ENCODE measurements around the gene CAPN12. TPM values are rescaled to one million over a fixed set of nuclear protein-coding genes. Genes with fewer than 3 reads are reported as not detected.
A peak's percentile ranks its signal among the peaks of the same experiment; 100 is the strongest.
"Not testable (repeated sequence)": the region's sequence is repeated elsewhere in the genome, so short reads cannot be mapped to it uniquely, and the experiment has no call there.

Gene CAPN12
- polyA plus RNA-seq, 1 donor (not counting 4 experiments of a cell fraction or from before 2014, with no cell fraction given) = 5.6 TPM

DNA sequence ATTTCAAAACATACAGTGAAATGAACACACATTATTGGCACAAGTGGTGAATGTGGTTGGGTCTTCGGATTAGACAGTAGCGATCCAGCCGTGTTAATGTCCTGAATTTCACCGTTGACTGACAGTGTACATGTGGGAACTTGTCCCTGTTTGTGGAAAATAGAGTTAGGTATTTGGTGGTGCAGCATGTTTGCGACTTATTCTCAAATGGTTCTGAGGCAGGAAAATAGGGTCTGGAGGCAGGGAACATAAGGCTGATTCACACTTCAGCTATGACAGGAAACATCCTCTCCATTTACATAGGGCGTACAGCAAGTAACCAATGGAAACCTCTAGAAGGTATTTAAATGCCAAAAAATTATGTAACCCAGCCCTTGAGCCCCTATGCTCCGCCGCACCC, 48.9 kb upstream of the CAPN12 start:
- peak; percentile 97 for FAIRE-seq
- peak; percentile 88 for DNase-seq (ENCODE audit: low read depth, low spot score)
- H4K20me1 ChIP-seq (ENCODE audit: control insufficient read depth, extremely low read depth, insufficient read depth, low read length) = no peaks in the 10 kb centered on the region
- peak overlapping the region; percentile 92 for H3K27ac ChIP-seq (ENCODE audit: control insufficient read depth, insufficient read depth, low read length)
- H3K36me3 ChIP-seq (ENCODE audit: control insufficient read depth in 2 of 2, extremely low read depth in 1 of 2, insufficient read depth in 2 of 2, low read length in 2 of 2) = no peaks in the 10 kb centered on the region
- no peak overlapping the region for H2AFZ ChIP-seq (ENCODE audit: control insufficient read depth, low read length)
- H3K4me3 ChIP-seq (ENCODE audit: control insufficient read depth in 2 of 3, extremely low read depth in 1 of 3, insufficient read depth in 2 of 3, low read depth in 1 of 3, low read length in 3 of 3) = peak overlapping the region in 1 of 3 experiments; percentile 21
- peak overlapping the region; percentile 77 for H3K4me2 ChIP-seq (ENCODE audit: control insufficient read depth, extremely low read depth, insufficient read depth, low read depth, low read length)
- dilution Hi-C loops (cut with MboI; ENCODE audit: extremely low pct_ligation_motif_present, low sequenced_read_pairs) = no loop called here
- no peaks in the 10 kb centered on the region for H3K9me1 ChIP-seq (ENCODE audit: control insufficient read depth, extremely low read depth, insufficient read depth, low read length)
- peaks cover 1% of the 10 kb centered on the region for H3K79me2 ChIP-seq (ENCODE audit: control insufficient read depth, insufficient read depth, low read length)
- H3K27me3 ChIP-seq (ENCODE audit: control insufficient read depth, extremely low read depth, insufficient read depth, low read length) = no peaks in the 10 kb centered on the region
- H3K9me3 ChIP-seq (ENCODE audit: control insufficient read depth, low read depth, low read length) = no peaks in the 10 kb centered on the region
- peaks cover 26% of the 10 kb centered on the region for H3K4me1 ChIP-seq (ENCODE audit: control insufficient read depth, extremely low read depth, insufficient read depth, low read length)
- H3K9ac ChIP-seq (ENCODE audit: control insufficient read depth, extremely low read depth, insufficient read depth, low read length) = peak overlapping the region; percentile 76
- TF ChIP-seq, protein P1, sequence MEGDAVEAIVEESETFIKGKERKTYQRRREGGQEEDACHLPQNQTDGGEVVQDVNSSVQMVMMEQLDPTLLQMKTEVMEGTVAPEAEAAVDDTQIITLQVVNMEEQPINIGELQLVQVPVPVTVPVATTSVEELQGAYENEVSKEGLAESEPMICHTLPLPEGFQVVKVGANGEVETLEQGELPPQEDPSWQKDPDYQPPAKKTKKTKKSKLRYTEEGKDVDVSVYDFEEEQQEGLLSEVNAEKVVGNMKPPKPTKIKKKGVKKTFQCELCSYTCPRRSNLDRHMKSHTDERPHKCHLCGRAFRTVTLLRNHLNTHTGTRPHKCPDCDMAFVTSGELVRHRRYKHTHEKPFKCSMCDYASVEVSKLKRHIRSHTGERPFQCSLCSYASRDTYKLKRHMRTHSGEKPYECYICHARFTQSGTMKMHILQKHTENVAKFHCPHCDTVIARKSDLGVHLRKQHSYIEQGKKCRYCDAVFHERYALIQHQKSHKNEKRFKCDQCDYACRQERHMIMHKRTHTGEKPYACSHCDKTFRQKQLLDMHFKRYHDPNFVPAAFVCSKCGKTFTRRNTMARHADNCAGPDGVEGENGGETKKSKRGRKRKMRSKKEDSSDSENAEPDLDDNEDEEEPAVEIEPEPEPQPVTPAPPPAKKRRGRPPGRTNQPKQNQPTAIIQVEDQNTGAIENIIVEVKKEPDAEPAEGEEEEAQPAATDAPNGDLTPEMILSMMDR (optimal IDR thresholded peaks at IDR 0.05 in 1 of 3, IDR thresholded peaks at IDR 0.05 in 1 of 3, conservative IDR thresholded peaks at IDR 0.05 in 1 of 3; ENCODE audit: extremely low read depth in 1 of 3, insufficient read depth in 2 of 3, low read length in 3 of 3) = no peak
- no peak for TF ChIP-seq EZH2 (IDR thresholded peaks at IDR 0.05; ENCODE audit: low read length)

DNA sequence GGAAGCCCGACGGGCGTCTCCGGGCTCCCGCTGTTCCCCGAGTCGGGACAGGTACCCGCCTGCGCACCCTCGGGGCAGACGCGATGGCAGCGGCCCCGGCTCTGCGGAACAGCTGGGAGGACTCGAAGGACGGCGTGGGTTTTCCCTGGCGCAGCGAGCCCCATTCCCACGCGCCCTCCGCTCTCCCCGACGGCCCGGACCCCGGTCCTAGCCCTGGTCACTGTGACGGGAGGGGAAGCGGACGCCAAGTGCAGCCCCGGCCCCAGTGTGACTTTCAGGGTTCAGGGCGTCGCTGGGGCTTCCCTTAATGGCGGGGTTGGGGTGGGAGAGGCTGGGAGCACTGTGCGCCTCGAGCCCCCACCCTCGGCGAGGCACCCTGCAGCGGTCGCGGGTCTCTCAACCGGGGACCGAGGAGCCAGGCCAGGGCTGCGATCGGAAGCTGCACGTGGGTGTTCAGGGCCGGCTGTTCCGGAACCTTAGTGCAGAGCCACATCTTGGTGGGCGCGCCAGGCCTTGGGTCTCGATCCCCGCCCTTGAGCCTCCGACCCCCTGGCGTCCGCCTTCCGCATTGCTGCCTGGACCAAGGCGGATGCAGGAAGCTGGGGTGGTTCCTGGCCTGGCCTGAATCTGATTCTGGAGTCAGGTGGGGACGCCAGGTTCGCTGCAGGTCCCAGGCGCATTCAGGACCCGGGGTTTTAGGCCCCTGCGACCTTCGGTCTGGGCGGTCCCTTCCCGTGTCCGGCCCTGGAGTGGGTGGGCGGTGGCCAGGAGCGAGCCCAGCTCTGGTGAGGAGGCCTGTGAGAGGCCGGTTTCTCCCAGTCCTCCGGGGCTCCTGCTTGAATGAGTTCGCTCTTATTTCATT, 48.2 kb upstream of the CAPN12 start:
- no peak for TF ChIP-seq EZH2 (IDR thresholded peaks at IDR 0.05; ENCODE audit: low read length)
- TF ChIP-seq, protein P1 (optimal IDR thresholded peaks at IDR 0.05 in 1 of 3, IDR thresholded peaks at IDR 0.05 in 1 of 3, conservative IDR thresholded peaks at IDR 0.05 in 1 of 3; ENCODE audit: extremely low read depth in 1 of 3, insufficient read depth in 2 of 3, low read length in 3 of 3) = peak in 2 of 3 experiments; percentile 40 to 50
- FAIRE-seq (peak; percentile 73), DNase-seq (ENCODE audit: low read depth, low spot score) (no peak)
- Histone ChIP-seq H2AFZ (ENCODE audit: control insufficient read depth, low read length) (peak overlapping the region; percentile 41), H3K4me1 (ENCODE audit: control insufficient read depth, extremely low read depth, insufficient read depth, low read length) (peaks cover 28% of the 10 kb centered on the region), H3K9me3 (ENCODE audit: control insufficient read depth, low read depth, low read length) (no peaks in the 10 kb centered on the region), H3K4me2 (ENCODE audit: control insufficient read depth, extremely low read depth, insufficient read depth, low read depth, low read length) (peak overlapping the region; percentile 77), H3K4me3 (ENCODE audit: control insufficient read depth in 2 of 3, extremely low read depth in 1 of 3, insufficient read depth in 2 of 3, low read depth in 1 of 3, low read length in 3 of 3) (peak overlapping the region in 2 of 3 experiments; percentile 6 to 21), H3K9ac (ENCODE audit: control insufficient read depth, extremely low read depth, insufficient read depth, low read length) (peak overlapping the region; percentile 76), H3K9me1 (ENCODE audit: control insufficient read depth, extremely low read depth, insufficient read depth, low read length) (no peaks in the 10 kb centered on the region), H3K27me3 (ENCODE audit: control insufficient read depth, extremely low read depth, insufficient read depth, low read length) (no peaks in the 10 kb centered on the region), H3K36me3 (ENCODE audit: control insufficient read depth in 2 of 2, extremely low read depth in 1 of 2, insufficient read depth in 2 of 2, low read length in 2 of 2) (no peaks in the 10 kb centered on the region), H3K79me2 (ENCODE audit: control insufficient read depth, insufficient read depth, low read length) (peaks cover 1% of the 10 kb centered on the region), H3K27ac (ENCODE audit: control insufficient read depth, insufficient read depth, low read length) (peak overlapping the region; percentile 92), H4K20me1 (ENCODE audit: control insufficient read depth, extremely low read depth, insufficient read depth, low read length) (no peaks in the 10 kb centered on the region)
- dilution Hi-C loops (cut with MboI; ENCODE audit: extremely low pct_ligation_motif_present, low sequenced_read_pairs) = no loop called here

DNA sequence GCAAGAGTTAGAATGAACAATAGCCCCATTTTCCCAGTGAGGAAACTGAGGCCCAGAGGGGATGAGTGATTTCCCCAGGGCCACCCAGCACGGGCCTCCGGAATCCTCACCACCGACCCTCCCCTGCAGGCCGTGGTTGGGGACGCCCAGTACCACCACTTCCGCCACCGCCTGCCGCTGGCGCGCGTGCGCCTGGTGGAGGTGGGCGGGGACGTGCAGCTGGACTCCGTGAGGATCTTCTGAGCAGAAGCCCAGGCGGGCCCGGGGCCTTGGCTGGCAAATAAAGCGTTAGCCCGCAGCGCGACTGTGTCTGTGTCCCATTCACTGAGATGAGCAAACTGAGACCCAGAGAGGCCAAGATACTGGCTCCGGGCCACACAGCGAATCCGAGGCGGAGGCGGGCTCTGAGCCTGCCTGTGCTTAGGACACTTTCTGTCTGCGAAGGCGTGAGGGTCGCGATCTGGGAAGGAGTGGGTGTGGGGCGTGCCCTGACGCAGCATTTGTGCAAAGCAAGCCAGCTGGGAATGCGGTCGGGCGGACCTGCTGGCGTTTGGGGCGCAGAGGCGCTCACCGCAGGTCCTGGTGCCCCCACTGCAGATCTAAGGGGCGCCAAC, 47.3 kb upstream of the CAPN12 start:
- H3K9me1 ChIP-seq (ENCODE audit: control insufficient read depth, extremely low read depth, insufficient read depth, low read length); H3K9me3 ChIP-seq (ENCODE audit: control insufficient read depth, low read depth, low read length); H3K27me3 ChIP-seq (ENCODE audit: control insufficient read depth, extremely low read depth, insufficient read depth, low read length); H3K27ac ChIP-seq (ENCODE audit: control insufficient read depth, insufficient read depth, low read length); dilution Hi-C loops (cut with MboI; ENCODE audit: extremely low pct_ligation_motif_present, low sequenced_read_pairs); H3K4me3 ChIP-seq (ENCODE audit: control insufficient read depth in 2 of 3, extremely low read depth in 1 of 3, insufficient read depth in 2 of 3, low read depth in 1 of 3, low read length in 3 of 3); H4K20me1 ChIP-seq (ENCODE audit: control insufficient read depth, extremely low read depth, insufficient read depth, low read length); H3K79me2 ChIP-seq (ENCODE audit: control insufficient read depth, insufficient read depth, low read length); H2AFZ ChIP-seq (ENCODE audit: control insufficient read depth, low read length); H3K36me3 ChIP-seq (ENCODE audit: control insufficient read depth in 2 of 2, extremely low read depth in 1 of 2, insufficient read depth in 2 of 2, low read length in 2 of 2); H3K9ac ChIP-seq (ENCODE audit: control insufficient read depth, extremely low read depth, insufficient read depth, low read length); DNase-seq (ENCODE audit: low read depth, low spot score): not testable (repeated sequence)
- Histone ChIP-seq H3K4me1 (ENCODE audit: control insufficient read depth, extremely low read depth, insufficient read depth, low read length) (peaks cover 35% of the 10 kb centered on the region), H3K4me2 (ENCODE audit: control insufficient read depth, extremely low read depth, insufficient read depth, low read depth, low read length) (peak overlapping the region; percentile 52)
- FAIRE-seq = peak; percentile 99
